Retinal pigment epithelial cell (primary cell): ENCODE data around the gene NEO1.

Source experiments
- DNase-seq: peaks from one replicate; pipeline ENCODE4 v3.0.0-alpha.2; 2010; ENCODE audit warnings: low read depth
- H3K4me3 ChIP-seq: 2 replicates; pipeline ENCODE4 v1.5.1; 2011; ENCODE audit warnings: mild to moderate bottlenecking, low read length, control low read depth, moderate library complexity
- TF ChIP-seq, protein P1 (sequence below): conservative IDR thresholded peaks from 2 replicates; pipeline ENCODE4 v1.5.1; 2011; ENCODE audit warnings: low read depth, low read length, control low read depth, inconsistent platforms

The NEO1 gene

DNA sequence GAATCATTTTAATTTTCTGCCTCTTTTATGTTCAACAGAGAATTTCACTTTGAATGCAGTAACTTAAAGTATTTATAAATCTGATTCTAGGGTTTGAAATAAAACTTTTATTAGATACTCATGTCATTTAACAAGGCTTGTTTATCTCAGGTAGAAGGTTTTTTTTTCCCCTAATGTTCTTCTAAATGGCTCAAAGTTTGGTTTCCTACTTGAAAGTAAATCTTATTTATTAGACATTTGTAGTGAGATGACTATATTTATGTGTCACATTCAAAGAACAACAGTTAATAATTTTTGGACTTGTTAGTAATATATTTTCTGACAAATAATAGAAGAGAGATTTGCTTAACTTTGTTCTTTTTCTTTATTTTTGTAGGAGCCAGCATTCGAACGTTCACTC, 63.9 kb downstream of the NEO1 start:
- H3K4me3 ChIP-seq, result no peak overlapping the region
- no peak for DNase-seq
- TF ChIP-seq, protein P1, sequence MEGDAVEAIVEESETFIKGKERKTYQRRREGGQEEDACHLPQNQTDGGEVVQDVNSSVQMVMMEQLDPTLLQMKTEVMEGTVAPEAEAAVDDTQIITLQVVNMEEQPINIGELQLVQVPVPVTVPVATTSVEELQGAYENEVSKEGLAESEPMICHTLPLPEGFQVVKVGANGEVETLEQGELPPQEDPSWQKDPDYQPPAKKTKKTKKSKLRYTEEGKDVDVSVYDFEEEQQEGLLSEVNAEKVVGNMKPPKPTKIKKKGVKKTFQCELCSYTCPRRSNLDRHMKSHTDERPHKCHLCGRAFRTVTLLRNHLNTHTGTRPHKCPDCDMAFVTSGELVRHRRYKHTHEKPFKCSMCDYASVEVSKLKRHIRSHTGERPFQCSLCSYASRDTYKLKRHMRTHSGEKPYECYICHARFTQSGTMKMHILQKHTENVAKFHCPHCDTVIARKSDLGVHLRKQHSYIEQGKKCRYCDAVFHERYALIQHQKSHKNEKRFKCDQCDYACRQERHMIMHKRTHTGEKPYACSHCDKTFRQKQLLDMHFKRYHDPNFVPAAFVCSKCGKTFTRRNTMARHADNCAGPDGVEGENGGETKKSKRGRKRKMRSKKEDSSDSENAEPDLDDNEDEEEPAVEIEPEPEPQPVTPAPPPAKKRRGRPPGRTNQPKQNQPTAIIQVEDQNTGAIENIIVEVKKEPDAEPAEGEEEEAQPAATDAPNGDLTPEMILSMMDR, result no peak

DNA sequence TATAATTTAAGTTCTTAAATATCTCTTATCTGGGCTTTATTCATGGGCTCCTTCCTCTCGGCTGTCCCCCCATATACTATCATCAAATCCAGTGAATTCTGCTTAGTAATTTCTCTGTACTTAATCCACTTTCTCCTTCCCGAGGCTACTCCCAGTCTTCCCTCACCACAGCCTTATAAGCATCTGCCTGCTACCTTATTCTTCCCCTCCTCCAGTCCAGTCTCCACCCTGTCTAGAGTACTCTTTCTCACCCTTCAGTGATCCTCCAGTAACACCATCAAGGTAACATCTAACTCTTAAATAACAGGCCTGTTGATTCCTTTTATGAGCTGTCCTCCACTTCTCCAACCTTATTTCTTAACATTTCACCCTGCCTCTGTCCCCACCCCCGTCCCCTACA, 65.8 kb downstream of the NEO1 start:
- no peak for DNase-seq
- no peak overlapping the region for H3K4me3 ChIP-seq
- TF ChIP-seq, protein P1, result no peak

DNA sequence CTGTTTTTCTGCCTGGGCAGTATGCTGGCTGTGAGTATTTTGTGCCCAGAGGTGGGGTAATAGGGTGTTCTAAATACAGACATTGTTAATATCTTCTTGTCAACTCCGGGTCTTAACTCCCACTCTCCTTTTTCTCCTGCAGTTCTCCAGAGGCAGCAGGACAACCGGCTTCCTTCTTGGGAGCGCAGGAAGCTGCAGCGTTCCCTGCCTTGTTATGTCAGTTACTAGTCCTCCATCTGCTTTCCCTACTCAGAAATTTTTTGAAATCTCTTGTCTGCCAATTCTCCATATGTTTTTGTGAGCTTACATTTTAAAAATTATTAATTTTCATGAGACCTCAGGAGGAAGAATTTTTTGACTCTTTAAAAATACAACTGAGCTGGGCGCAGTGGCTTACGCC, 67.2 kb downstream of the NEO1 start:
- TF ChIP-seq, protein P1, result no peak
- no peak overlapping the region for H3K4me3 ChIP-seq
- DNase-seq, result no peak

DNA sequence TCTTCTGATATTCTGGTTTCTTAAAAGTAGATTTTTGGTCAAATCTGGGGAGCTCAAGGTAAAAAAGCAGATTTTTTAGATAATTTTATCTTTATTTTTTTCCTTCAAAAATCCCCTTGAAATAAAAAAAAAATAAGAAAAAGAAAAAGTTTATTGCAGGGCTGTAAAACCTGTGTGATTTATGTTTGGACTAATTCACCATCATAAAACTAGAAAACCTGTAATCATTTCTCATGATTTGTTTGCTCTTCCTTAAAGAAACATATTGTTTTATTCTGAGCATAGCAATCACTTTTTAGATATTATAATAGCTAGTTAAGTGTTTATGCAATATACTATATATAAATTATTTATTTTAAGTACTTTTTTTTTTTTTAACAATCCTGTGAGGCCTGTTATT, 68.0 kb downstream of the NEO1 start:
- TF ChIP-seq, protein P1, result no peak
- no peak for DNase-seq
- H3K4me3 ChIP-seq, result no peak overlapping the region

DNA sequence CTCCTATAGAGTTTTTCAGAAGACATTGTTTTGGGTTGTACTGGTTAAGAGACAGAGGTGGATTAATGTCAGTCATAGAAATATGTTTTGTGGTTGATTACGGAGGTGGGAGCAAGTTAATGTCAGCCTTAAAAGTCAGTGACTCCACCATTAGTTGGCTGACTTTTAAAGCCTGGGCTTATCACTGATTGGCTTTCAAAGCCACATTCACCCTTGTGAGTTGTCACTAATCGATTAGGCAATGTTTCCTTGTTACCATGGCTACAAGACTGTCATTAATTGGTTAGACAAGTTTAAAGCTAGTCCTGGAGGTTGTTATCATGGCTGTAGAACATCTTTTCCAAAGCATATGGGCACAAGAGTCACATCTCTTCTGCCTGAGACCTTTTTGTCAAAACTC, 73.0 kb downstream of the NEO1 start:
- H3K4me3 ChIP-seq, result no peak overlapping the region
- TF ChIP-seq, protein P1, result no peak
- DNase-seq, result no peak

DNA sequence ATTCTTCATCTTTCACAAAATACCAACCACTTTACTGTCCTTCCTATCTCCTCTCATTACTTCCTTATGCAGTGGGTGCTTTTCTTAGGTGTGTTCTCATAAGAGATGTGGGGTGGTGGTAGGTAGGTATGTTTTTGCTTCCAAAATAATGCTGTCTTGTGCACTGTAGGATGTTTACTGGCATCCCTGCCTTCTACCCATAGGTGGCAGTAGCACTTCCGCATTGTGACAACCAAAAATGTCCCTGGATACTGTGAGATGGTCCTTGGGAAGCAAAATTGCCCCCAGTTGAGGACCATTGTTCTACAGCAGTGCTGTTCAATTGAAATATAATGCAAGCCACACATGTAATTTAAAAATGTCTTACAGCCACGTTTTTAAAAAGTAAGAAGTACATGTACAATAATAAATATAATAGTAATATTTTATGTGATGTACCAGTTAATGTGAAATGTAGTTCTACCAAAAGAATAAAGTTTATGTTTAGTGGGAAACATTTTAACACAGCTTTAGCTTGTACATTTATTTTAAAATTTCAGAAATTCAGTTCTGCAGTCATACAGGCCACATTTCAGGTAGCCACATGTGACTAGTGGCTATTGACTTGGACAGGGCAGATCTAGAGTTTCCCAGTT, 75.2 kb downstream of the NEO1 start:
- H3K4me3 ChIP-seq, result no peak overlapping the region
- no peak for DNase-seq
- TF ChIP-seq, protein P1, result peak; percentile 93

DNA sequence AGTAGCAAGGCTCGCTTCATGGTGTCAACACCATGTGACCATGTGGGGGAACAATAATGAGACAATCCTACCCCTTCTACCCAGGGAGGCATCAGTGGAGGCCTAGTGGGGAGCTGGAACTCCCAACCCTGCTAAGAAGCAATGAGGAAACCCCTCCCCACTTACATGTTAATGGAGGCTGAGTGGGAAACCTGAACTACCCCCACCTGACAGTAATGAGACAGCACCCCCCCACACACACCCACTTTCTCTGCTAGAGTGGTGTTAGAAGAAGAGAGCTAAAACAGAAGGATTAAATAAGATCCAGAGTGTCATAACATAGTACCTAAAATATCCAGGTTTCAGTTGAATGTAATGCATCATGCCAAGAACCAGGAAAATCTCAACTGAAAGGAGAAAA, 78.6 kb downstream of the NEO1 start:
- TF ChIP-seq, protein P1, result no peak
- DNase-seq, result no peak
- H3K4me3 ChIP-seq, result no peak overlapping the region
